Osteocyte (in vitro differentiated cells): ENCODE results near the gene POFUT2. TPM values are rescaled to one million over a fixed set of nuclear protein-coding genes. Genes with fewer than 3 reads are reported as not detected.
A peak's percentile ranks its signal among the peaks of the same experiment; 100 is the strongest.

Experiments used
- DNase-seq: peaks from one replicate; pipeline ENCODE4 v3.0.0; 2021; ENCODE audit warnings: mixed read lengths; ENCODE audit not compliant: unreplicated experiment; ENCODE audit errors: extremely low spot score
- H3K27ac Mint-ChIP-seq: one replicate; pipeline ENCODE4 v1.8.0; 2021; ENCODE audit warnings: mild to moderate bottlenecking, mixed read lengths; ENCODE audit not compliant: unreplicated experiment
- H3K27me3 Mint-ChIP-seq: one replicate; pipeline ENCODE4 v1.8.0; 2021; ENCODE audit warnings: mixed read lengths; ENCODE audit not compliant: unreplicated experiment
- H3K36me3 Mint-ChIP-seq: one replicate; pipeline ENCODE4 v1.8.0; 2021; ENCODE audit warnings: mixed read lengths; ENCODE audit not compliant: unreplicated experiment
- H3K4me1 Mint-ChIP-seq: one replicate; pipeline ENCODE4 v1.8.0; 2021; ENCODE audit warnings: mixed read lengths; ENCODE audit not compliant: unreplicated experiment
- H3K4me3 Mint-ChIP-seq: one replicate; pipeline ENCODE4 v1.8.0; 2021; ENCODE audit warnings: mild to moderate bottlenecking, moderate library complexity, mixed read lengths; ENCODE audit not compliant: unreplicated experiment
- H3K9me3 Mint-ChIP-seq: one replicate; pipeline ENCODE4 v1.8.0; 2021; ENCODE audit warnings: mixed read lengths; ENCODE audit not compliant: unreplicated experiment
- total RNA-seq: library from RNA; stranded (reverse); gene quantifications from 2 replicates; pipeline ENCODE4 v1.2.1, GENCODE V29; 2021
- TF ChIP-seq, protein P1 (sequence below): fragments of 200-600 bp; sonication (generic); IDR thresholded peaks from 2 replicates; pipeline ENCODE4 v1.5.0; 2021; ENCODE audit warnings: antibody characterized with exemption, mild to moderate bottlenecking, moderate library complexity

The POFUT2 gene
- total RNA-seq, 1 donor from 2014 or later: 62.7 TPM

DNA sequence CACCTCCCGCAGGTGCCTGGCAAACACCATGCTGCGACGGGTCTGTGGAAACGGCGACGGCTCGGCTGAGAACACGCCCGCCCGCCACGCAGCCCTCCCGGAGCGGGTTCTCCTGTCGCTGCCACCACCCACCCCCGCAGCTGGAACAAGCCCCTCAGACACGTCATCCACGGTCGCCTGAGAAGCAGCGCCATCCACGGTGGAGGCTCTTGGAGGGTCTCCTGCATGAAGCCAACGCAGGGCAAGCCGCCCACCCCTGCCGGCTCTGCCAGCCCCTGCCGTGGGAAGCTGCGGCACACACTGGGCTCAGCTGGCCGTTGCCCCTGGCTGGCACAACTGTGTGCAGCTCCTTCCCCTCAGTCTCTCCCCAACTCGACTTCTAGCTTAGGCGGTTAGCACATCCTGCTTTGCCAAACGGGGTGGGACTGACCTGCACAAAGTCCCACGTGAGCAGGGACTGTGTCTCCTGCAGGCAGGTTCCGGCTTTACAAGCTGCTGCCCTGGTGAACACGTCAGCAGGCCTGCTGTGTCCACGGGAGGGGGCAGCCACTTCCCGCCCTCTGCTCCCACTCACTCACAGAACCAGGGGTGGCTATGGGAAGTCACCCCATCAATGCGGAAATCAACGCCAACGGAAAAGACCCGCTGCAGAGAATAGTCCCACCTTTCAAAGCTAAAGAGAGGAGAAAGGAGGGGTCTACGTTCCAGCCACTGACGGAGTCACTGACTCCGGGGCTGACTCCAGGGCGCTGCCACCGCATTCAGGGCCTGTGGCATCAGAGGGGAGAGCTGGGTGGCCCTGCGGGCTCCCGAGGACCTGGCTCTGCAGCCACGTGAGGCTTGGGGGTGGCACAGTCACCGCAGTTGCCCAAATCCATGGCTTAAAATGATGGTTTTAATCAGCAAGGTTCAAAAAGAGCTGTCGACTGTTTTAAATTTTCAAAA is 10.3 kb downstream of the POFUT2 start:
- H3K9me3 Mint-ChIP-seq: no peaks in the 10 kb centered on the region
- TF ChIP-seq, protein P1, sequence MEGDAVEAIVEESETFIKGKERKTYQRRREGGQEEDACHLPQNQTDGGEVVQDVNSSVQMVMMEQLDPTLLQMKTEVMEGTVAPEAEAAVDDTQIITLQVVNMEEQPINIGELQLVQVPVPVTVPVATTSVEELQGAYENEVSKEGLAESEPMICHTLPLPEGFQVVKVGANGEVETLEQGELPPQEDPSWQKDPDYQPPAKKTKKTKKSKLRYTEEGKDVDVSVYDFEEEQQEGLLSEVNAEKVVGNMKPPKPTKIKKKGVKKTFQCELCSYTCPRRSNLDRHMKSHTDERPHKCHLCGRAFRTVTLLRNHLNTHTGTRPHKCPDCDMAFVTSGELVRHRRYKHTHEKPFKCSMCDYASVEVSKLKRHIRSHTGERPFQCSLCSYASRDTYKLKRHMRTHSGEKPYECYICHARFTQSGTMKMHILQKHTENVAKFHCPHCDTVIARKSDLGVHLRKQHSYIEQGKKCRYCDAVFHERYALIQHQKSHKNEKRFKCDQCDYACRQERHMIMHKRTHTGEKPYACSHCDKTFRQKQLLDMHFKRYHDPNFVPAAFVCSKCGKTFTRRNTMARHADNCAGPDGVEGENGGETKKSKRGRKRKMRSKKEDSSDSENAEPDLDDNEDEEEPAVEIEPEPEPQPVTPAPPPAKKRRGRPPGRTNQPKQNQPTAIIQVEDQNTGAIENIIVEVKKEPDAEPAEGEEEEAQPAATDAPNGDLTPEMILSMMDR: no peak
- DNase-seq: peak; percentile 83

DNA sequence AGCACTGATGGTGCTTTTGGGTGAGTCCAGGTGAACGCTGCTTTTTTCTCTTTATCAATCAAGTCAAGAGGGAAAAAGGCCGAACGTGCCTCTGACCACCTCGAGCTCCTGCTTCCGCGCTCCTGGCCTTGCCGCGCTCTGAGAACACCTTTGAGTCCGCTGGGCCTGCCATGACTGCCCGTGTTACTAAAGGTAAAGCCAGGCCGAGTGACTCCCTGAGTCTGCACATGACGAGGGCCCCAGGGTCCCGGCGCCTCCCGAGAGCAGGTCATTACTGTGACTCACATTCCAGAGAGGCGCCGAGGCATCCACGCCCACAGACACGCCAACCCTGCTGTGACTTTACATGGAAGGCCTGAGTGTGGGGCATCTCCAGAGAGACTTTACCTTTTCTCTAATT is 11.1 kb downstream of the POFUT2 start:
- peaks cover 26% of the 10 kb centered on the region for H3K36me3 Mint-ChIP-seq
- no peak overlapping the region for H3K27ac Mint-ChIP-seq
- no peaks in the 10 kb centered on the region for H3K9me3 Mint-ChIP-seq
- TF ChIP-seq, protein P1: no peak
- H3K27me3 Mint-ChIP-seq: no peaks in the 10 kb centered on the region
- no peak overlapping the region for H3K4me3 Mint-ChIP-seq
- no peaks in the 10 kb centered on the region for H3K4me1 Mint-ChIP-seq
- DNase-seq: no peak

More for the DNA sequence above, 10.3 kb downstream of the POFUT2 start:
- Mint-ChIP-seq H3K4me3 (no peak overlapping the region), H3K4me1 (no peaks in the 10 kb centered on the region), H3K27ac (no peak overlapping the region), H3K36me3 (peaks cover 28% of the 10 kb centered on the region), H3K27me3 (no peaks in the 10 kb centered on the region)

DNA sequence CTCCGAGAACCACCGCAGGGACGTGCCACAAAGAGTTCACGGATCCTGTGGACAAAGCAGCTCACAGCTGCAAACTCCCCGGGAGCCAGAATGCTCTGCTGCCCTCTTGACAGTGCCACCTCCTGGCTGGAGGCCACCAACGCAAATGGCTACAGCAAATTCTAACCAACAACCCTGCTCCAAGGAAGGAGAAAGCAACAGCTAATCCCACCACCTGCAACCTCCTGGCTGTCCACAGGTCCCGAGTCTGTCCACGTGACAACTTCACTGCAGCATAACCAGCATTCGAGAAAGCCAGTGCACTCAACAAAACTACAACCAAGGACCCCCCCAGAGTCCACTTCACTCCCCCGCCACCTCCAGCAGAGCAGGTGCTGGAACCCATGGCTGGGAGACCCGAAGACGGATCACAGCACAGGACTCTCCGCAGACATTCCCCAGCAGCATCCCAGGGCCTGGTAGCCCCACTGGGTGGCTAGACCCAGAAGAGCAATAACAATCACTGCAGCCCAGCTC is 17.3 kb downstream of the POFUT2 start:
- no peak overlapping the region for H3K27ac Mint-ChIP-seq
- TF ChIP-seq, protein P1: peak; percentile 26
- DNase-seq: no peak
- H3K27me3 Mint-ChIP-seq: no peaks in the 10 kb centered on the region
- peaks cover 18% of the 10 kb centered on the region for H3K36me3 Mint-ChIP-seq
- no peaks in the 10 kb centered on the region for H3K9me3 Mint-ChIP-seq
- H3K4me1 Mint-ChIP-seq: no peaks in the 10 kb centered on the region
- no peak overlapping the region for H3K4me3 Mint-ChIP-seq

DNA sequence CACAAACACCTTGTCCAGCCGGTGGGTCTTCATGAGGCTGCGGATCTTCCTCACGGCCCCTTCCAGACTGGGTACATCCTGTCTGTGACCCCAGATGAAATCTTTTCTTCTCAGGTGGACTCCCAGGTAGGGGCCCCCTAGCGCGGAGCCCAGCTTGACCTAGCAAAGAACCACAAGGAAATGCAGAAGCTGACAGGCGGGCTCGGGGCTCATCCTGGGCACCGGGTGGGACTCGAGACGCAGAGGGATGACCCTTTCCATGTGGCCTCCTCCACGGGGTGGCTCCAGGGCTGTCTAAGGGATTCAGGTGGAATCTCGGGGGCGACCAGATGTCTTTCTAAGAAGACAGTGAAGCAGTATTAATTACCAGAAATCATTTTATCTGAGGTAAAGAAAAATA is 17.8 kb downstream of the POFUT2 start:
- Mint-ChIP-seq H3K27ac (no peak overlapping the region), H3K4me1 (no peaks in the 10 kb centered on the region), H3K27me3 (no peaks in the 10 kb centered on the region), H3K9me3 (no peaks in the 10 kb centered on the region), H3K36me3 (peaks cover 20% of the 10 kb centered on the region), H3K4me3 (no peak overlapping the region)
- DNase-seq: no peak
- TF ChIP-seq, protein P1: no peak

DNA sequence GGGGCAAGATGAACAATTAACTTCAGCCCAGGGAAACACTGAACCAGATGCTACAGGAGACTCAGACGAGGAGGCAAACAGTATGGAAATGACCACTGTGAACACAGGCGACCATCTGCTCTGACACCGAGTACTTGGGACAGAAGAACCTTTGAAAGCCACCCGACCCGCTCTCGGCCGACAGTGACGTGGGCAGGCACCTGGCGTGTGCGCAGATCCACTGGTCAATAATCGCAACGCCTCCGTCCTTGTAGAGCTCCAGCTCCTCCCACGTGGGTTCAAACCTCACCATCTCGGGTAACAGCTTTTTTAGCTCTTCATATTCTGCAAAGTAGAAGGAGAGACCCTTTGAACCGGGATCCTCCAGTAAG is 20.3 kb downstream of the POFUT2 start:
- TF ChIP-seq, protein P1: no peak
- Mint-ChIP-seq H3K27me3 (no peaks in the 10 kb centered on the region), H3K36me3 (peaks cover 35% of the 10 kb centered on the region), H3K4me3 (no peak overlapping the region), H3K9me3 (no peaks in the 10 kb centered on the region), H3K4me1 (no peaks in the 10 kb centered on the region), H3K27ac (no peak overlapping the region)
- DNase-seq: peak; percentile 78
